A549 (cell line): Measurements from ENCODE around the gene GPR160.

Experiments
- BHLHE40 ChIP-seq: IDR thresholded peaks from 2 replicates; pipeline ENCODE4 v1.6.1; 2012; ENCODE audit warnings: low read depth, low read length, inconsistent platforms
- CEBPB ChIP-seq, 2 experiments: fragments of >200 bp in 1 of 2; sonication (Bioruptor Twin) in 1 of 2; formaldehyde crosslinking in 1 of 2; IDR thresholded peaks; 2 replicates each; pipeline ENCODE4 v1.6.1; 2012 to 2016
- JUN ChIP-seq, 2 experiments: fragments of >200 bp; sonication (Bioruptor Twin); formaldehyde crosslinking; IDR thresholded peaks; 2 replicates in 1 of 2; 3 replicates in 1 of 2; pipeline ENCODE4 v1.6.1; 2016 to 2017
- RARB ChIP-seq: fragments of 250-450 bp; sonication (Bioruptor Pico); IDR thresholded peaks from 2 replicates; pipeline ENCODE4 v1.8.0; 2021; ENCODE audit warnings: mild to moderate bottlenecking, moderate library complexity
- RCOR1 ChIP-seq: fragments of 150-350 bp; IDR thresholded peaks from 2 replicates; pipeline ENCODE4 v1.6.1; 2014; ENCODE audit warnings: antibody characterized with exemption, low read length, low read depth
- REST ChIP-seq: fragments of 200-600 bp; sonication (generic); IDR thresholded peaks from 2 replicates; pipeline ENCODE4 v1.6.1; 2016; ENCODE audit warnings: antibody characterized with exemption, mild to moderate bottlenecking, moderate library complexity
- SMC3 ChIP-seq: fragments of >200 bp; sonication (Bioruptor Twin); formaldehyde crosslinking; IDR thresholded peaks from 3 replicates; pipeline ENCODE4 v1.6.1; 2018; ENCODE audit warnings: inconsistent platforms
- TF ChIP-seq, protein P1 (sequence below): fragments of >200 bp; sonication (Bioruptor Twin); formaldehyde crosslinking; IDR thresholded peaks from 3 replicates; pipeline ENCODE4 v1.5.1; 2016
- TF ChIP-seq, protein P2 (sequence below): fragments of 450-650 bp; IDR thresholded peaks from 2 replicates; pipeline ENCODE4 v1.6.1; 2014; ENCODE audit warnings: antibody characterized with exemption
- TF ChIP-seq, protein P3 (sequence below): fragments of 150-350 bp; IDR thresholded peaks from 2 replicates; pipeline ENCODE4 v1.6.1; 2014; ENCODE audit warnings: low read depth, mild to moderate bottlenecking, low read length
- TF ChIP-seq, protein P4 (sequence below): IDR thresholded peaks from 2 replicates; pipeline ENCODE4 v1.6.1; 2012; ENCODE audit warnings: low read depth, borderline replicate concordance

GRCh38 chr3:170043506-170043905 is 5.7 kb downstream of the GPR160 start:
- TF ChIP-seq BHLHE40 (no peak), CEBPB (IDR thresholded peaks at IDR 0.05) (no peak), SMC3 (no peak), JUN (IDR thresholded peaks at IDR 0.05) (no peak), RCOR1 (no peak), RARB (no peak), REST (no peak)
- TF ChIP-seq, protein P1, sequence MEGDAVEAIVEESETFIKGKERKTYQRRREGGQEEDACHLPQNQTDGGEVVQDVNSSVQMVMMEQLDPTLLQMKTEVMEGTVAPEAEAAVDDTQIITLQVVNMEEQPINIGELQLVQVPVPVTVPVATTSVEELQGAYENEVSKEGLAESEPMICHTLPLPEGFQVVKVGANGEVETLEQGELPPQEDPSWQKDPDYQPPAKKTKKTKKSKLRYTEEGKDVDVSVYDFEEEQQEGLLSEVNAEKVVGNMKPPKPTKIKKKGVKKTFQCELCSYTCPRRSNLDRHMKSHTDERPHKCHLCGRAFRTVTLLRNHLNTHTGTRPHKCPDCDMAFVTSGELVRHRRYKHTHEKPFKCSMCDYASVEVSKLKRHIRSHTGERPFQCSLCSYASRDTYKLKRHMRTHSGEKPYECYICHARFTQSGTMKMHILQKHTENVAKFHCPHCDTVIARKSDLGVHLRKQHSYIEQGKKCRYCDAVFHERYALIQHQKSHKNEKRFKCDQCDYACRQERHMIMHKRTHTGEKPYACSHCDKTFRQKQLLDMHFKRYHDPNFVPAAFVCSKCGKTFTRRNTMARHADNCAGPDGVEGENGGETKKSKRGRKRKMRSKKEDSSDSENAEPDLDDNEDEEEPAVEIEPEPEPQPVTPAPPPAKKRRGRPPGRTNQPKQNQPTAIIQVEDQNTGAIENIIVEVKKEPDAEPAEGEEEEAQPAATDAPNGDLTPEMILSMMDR = no peak
- TF ChIP-seq, protein P2, sequence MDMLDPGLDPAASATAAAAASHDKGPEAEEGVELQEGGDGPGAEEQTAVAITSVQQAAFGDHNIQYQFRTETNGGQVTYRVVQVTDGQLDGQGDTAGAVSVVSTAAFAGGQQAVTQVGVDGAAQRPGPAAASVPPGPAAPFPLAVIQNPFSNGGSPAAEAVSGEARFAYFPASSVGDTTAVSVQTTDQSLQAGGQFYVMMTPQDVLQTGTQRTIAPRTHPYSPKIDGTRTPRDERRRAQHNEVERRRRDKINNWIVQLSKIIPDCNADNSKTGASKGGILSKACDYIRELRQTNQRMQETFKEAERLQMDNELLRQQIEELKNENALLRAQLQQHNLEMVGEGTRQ = no peak
- TF ChIP-seq, protein P3, sequence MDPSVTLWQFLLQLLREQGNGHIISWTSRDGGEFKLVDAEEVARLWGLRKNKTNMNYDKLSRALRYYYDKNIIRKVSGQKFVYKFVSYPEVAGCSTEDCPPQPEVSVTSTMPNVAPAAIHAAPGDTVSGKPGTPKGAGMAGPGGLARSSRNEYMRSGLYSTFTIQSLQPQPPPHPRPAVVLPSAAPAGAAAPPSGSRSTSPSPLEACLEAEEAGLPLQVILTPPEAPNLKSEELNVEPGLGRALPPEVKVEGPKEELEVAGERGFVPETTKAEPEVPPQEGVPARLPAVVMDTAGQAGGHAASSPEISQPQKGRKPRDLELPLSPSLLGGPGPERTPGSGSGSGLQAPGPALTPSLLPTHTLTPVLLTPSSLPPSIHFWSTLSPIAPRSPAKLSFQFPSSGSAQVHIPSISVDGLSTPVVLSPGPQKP = no peak
- TF ChIP-seq, protein P4, sequence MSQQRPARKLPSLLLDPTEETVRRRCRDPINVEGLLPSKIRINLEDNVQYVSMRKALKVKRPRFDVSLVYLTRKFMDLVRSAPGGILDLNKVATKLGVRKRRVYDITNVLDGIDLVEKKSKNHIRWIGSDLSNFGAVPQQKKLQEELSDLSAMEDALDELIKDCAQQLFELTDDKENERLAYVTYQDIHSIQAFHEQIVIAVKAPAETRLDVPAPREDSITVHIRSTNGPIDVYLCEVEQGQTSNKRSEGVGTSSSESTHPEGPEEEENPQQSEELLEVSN = no peak
